Nephron progenitor cell (in vitro differentiated cells): Measurements from ENCODE around the gene BID.

Experiments
- DNase-seq: peaks from one replicate; pipeline ENCODE4 v3.0.0; 2021
- H3K27ac Mint-ChIP-seq: 2 replicates; pipeline ENCODE4 v1.8.0; 2021; ENCODE audit warnings: mild to moderate bottlenecking, moderate library complexity, mixed read lengths
- H3K27me3 Mint-ChIP-seq: 2 replicates; pipeline ENCODE4 v1.8.0; 2021; ENCODE audit warnings: mild to moderate bottlenecking, low read depth, mixed read lengths; ENCODE audit not compliant: poor library complexity
- H3K36me3 Mint-ChIP-seq: 2 replicates; pipeline ENCODE4 v1.8.0; 2021; ENCODE audit warnings: low read depth, mixed read lengths
- H3K4me1 Mint-ChIP-seq: 2 replicates; pipeline ENCODE4 v1.8.0; 2021; ENCODE audit warnings: mixed read lengths
- H3K4me3 Mint-ChIP-seq: 2 replicates; pipeline ENCODE4 v1.8.0; 2021; ENCODE audit warnings: mild to moderate bottlenecking, moderate library complexity, mixed read lengths
- H3K9me3 Mint-ChIP-seq: 2 replicates; pipeline ENCODE4 v1.8.0; 2021; ENCODE audit warnings: mild to moderate bottlenecking, moderate library complexity, mixed read lengths
- CTCF ChIP-seq: fragments of 200-600 bp; sonication (generic); IDR thresholded peaks from 2 replicates; pipeline ENCODE4 v1.5.0; 2021; ENCODE audit warnings: antibody characterized with exemption

The BID gene

GRCh38 chr22:17694752-17695151, 79.5 kb downstream of the BID start:
- no peaks in the 10 kb centered on the region for H3K4me1 Mint-ChIP-seq
- H3K27ac Mint-ChIP-seq, result no peak overlapping the region

GRCh38 chr22:17694193-17694592, 80.1 kb downstream of the BID start:
- TF ChIP-seq CTCF, result no peak
- H3K4me1 Mint-ChIP-seq, result no peaks in the 10 kb centered on the region
- no peak overlapping the region for H3K27ac Mint-ChIP-seq
- DNase-seq, result no peak
- H3K27me3 Mint-ChIP-seq, result peaks cover 3% of the 10 kb centered on the region
- peaks cover 26% of the 10 kb centered on the region for H3K36me3 Mint-ChIP-seq
- no peak overlapping the region for H3K4me3 Mint-ChIP-seq
- H3K9me3 Mint-ChIP-seq, result no peaks in the 10 kb centered on the region

More at GRCh38 chr22:17694752-17695151, 79.5 kb downstream of the BID start:
- H3K4me3 Mint-ChIP-seq, result no peak overlapping the region
- no peak for TF ChIP-seq CTCF
- H3K27me3 Mint-ChIP-seq, result peaks cover 3% of the 10 kb centered on the region
- no peaks in the 10 kb centered on the region for H3K9me3 Mint-ChIP-seq
- DNase-seq, result no peak
- peaks cover 25% of the 10 kb centered on the region for H3K36me3 Mint-ChIP-seq

GRCh38 chr22:17692841-17693240, 81.4 kb downstream of the BID start:
- H3K4me3 Mint-ChIP-seq, result no peak overlapping the region

GRCh38 chr22:17684245-17684644, 90.0 kb downstream of the BID start:
- no peaks in the 10 kb centered on the region for H3K27me3 Mint-ChIP-seq
- no peak overlapping the region for H3K4me3 Mint-ChIP-seq
- DNase-seq, result no peak
- no peaks in the 10 kb centered on the region for H3K4me1 Mint-ChIP-seq
- H3K36me3 Mint-ChIP-seq, result peaks cover 21% of the 10 kb centered on the region
- no peak overlapping the region for H3K27ac Mint-ChIP-seq
- no peaks in the 10 kb centered on the region for H3K9me3 Mint-ChIP-seq
- no peak for TF ChIP-seq CTCF

More at GRCh38 chr22:17692841-17693240, 81.4 kb downstream of the BID start:
- Mint-ChIP-seq H3K9me3 (no peaks in the 10 kb centered on the region), H3K36me3 (peaks cover 30% of the 10 kb centered on the region), H3K4me1 (no peaks in the 10 kb centered on the region), H3K27ac (no peak overlapping the region), H3K27me3 (peaks cover 3% of the 10 kb centered on the region)
- no peak for TF ChIP-seq CTCF
- DNase-seq, result no peak
